ENCODE measurements around the gene C5orf34.
"Not testable (repeated sequence)": the region's sequence is repeated elsewhere in the genome, so short reads cannot be mapped to it uniquely, and the experiment has no call there.

C5orf34 gene

GRCh38 chr5:43456556-43456955 is 58.4 kb downstream of the C5orf34 start:
- DNase-seq: no peak
- H3K9me3 ChIP-seq: no peaks in the 10 kb centered on the region
- H3K27me3 ChIP-seq: no peaks in the 10 kb centered on the region
- TF ChIP-seq CTCF (IDR thresholded peaks at IDR 0.05; ENCODE audit: low read depth, low read length): no peak
- H3K36me3 ChIP-seq: no peaks in the 10 kb centered on the region; the same call in 1 of the 2 replicates
- no peak overlapping the region for H3K4me3 ChIP-seq (ENCODE audit: low read depth, low read length)
- no peaks in the 10 kb centered on the region for H3K4me1 ChIP-seq

- not testable (repeated sequence) for H3K9me3 ChIP-seq; H3K4me3 ChIP-seq (ENCODE audit: low read depth, low read length); DNase-seq; H3K4me1 ChIP-seq; H3K36me3 ChIP-seq; H3K27me3 ChIP-seq
These were observed 73.4 kb downstream of the C5orf34 start for GRCh38 chr5:43441575-43441974.

GRCh38 chr5:43437062-43437660 is 77.8 kb downstream of the C5orf34 start:
- no peaks in the 10 kb centered on the region for H3K36me3 ChIP-seq
- no peaks in the 10 kb centered on the region; the same call in 1 of the 2 replicates for H3K9me3 ChIP-seq
- DNase-seq: no peak
- H3K27me3 ChIP-seq: no peaks in the 10 kb centered on the region; the same call in 1 of the 2 replicates
- no peak for TF ChIP-seq CTCF (IDR thresholded peaks at IDR 0.05; ENCODE audit: low read depth, low read length)
- H3K4me3 ChIP-seq (ENCODE audit: low read depth, low read length): no peak overlapping the region
- no peaks in the 10 kb centered on the region for H3K4me1 ChIP-seq
